HS-5 (cell line): ENCODE data around the gene HSP90AA1.
"Not testable (repeated sequence)": the region's sequence is repeated elsewhere in the genome, so short reads cannot be mapped to it uniquely, and the experiment has no call there.

Experiments used
- DNase-seq: peaks from one replicate; pipeline ENCODE4 v3.0.0-alpha.2; 2012; ENCODE audit warnings: low read depth

Gene HSP90AA1

DNA sequence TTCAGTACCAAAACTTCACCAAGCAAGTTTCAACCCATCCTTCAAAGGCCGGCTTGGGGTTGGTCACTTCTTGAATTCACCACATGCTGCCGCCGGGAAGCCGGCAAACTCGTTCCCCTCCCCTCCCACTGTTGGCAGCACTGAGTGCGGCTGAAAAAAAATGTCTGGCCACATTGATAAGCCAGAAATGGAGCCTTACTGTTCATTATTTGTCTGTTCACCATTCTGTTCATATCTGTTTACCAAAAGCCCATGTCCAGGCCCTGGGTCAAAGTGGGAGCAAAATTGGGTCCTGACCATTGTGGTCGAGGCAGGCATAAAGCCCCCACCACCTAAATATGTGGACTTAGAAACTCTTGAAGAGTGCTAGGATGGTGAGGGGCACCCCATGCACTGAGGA is 7.3 kb upstream of the HSP90AA1 start:
- DNase-seq, result no peak

DNA sequence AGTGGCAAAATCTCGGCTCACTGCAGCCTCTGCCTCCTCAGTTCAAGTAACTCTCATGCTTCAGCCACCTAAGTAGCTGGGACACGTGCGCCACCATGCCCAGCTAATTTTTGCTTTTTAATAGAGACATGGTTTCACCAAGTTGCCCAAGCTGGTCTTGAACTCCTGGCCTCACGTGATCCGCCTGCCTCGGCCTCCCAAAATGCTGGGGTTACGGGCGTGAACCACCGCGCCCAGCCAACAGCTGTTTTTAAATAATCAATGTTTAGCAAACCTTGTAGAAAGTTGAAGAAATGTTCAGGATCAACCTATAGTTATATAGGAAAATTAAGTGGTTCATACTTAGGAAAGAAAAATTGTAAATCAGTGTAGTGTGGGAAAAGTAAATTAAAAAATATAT is 6.0 kb upstream of the HSP90AA1 start:
- DNase-seq, result no peak

- DNase-seq, result no peak
These were observed 3.9 kb upstream of the HSP90AA1 start for GRCh38 chr14:102090713-102091112.

- no peak for DNase-seq
These were observed 2.9 kb upstream of the HSP90AA1 start for GRCh38 chr14:102089621-102090343.

DNA sequence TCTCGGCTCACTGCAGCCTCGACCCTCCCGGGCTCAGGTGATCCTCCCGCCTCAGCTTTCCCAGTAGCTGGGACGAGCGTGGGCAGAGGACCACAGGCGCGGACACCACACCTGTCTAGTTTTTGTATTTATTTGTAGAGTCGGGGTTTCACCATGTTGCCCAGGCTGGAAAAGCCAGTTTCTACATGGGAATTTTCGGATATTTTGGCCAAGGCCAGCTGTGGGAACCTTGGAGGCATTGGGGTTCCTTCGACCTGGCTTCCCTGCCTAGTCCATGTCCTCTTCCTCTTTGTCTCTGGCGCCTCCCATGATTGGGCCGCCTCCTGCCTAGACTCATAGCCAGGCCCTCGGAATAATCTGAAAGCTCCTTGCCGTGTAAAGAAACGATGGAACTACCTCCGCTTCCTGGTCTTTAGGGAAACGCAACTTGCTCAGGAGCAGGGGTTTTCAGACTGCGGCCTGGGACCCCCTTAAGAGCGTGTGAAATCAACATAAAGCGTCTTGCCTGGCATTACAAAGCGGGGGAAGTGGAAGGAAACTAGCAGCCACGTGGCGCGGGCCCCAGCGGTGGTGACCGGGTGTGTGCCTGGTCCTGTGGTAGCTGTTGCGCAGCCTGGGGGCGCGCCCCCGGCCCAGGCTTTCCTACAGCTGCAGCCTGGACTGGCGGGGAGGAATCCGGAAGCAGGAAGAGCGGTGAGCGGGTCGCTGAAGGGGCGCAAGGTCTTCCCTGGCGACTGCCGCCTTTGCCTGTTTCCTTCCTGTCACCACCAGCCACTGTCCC is 1.4 kb upstream of the HSP90AA1 start:
- DNase-seq, result no peak

DNA sequence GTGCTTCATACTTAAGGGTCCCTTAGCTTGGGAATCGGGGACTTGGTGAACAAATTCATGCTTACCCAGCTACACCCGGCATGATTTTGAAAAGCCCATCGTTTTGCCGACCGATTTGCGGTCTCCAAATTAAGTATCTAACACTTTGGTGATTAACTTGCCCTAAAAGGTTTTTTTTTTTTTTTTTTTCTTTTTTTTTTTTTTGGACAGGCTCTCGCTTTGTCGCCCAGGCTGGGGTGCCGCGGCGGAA is 843 bp upstream of the HSP90AA1 start:
- no peak for DNase-seq

GRCh38 chr14:102086709-102086971 is 204 bp downstream of the HSP90AA1 start:
- DNase-seq, result no peak

DNA sequence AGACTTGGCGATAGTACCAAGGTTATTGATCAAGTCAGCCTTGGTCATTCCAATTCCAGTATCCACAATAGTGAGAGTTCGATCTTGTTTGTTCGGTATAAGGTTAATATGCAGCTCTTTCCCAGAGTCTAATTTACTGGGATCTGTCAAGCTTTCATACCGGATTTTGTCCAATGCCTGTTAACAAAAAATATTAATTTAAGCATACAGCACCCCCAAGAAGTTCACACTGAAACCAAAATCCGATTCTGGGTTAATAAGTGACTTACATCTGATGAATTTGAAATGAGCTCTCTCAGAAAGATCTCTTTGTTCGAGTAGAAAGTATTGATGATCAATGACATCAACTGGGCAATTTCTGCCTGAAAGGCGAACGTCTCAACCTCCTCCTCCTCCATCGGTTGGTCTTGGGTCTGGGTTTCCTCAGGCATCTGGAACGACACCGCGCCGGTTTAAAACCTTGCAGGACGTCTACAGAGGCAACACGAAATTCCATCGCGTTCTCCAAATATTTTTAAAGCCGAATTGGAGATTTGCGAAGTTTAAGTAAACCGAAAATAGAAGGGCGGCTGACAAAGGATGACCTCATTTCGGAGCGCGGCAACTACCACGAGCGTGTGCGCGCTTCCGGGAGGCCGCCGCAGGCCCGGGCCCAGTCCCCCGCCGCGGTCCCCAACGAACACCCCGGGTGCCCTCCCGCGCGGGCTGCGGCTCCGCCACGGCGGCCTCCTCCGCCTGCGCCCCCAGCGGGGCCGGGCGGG is 716 bp downstream of the HSP90AA1 start:
- no peak for DNase-seq

DNA sequence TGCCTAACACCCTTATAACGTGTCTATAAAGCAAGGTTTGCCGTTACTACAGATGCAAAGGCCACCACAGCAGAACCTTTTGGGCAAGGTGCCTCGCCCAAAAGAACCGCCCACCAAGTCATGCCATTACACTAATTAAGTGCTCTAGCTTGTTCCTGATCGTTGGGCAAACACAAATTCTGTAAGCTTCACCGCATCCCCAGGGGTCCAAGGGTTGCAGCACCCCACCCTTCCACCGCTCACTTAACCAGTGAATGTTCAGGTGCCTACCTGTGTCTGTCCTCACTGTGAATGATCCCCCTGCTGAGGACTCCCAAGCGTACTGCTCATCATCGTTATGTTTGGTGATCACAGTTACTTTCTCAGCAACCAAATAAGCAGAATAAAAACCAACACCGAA is 1.4 kb downstream of the HSP90AA1 start:
- no peak for DNase-seq

DNA sequence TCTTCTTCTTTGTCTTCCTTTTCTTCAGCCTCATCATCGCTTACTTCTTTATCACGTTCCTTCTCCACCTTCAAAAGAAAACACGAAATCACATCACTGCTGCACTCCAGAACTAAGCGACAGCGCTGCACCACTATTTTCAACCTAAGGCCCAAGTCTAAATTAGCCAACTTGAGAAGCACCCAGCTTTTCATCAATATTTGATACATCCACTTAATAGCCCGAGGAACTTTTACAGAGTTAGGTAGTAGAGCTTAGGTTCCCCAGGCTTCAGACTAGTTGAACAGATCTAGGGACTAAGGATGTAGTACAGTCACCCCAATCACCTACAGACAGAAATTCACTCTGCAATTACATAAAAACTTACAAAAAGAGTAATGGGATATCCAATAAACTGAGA is 1.9 kb downstream of the HSP90AA1 start:
- DNase-seq, result no peak

GRCh38 chr14:102084522-102084921 is 2.3 kb downstream of the HSP90AA1 start:
- not testable (repeated sequence) for DNase-seq

DNA sequence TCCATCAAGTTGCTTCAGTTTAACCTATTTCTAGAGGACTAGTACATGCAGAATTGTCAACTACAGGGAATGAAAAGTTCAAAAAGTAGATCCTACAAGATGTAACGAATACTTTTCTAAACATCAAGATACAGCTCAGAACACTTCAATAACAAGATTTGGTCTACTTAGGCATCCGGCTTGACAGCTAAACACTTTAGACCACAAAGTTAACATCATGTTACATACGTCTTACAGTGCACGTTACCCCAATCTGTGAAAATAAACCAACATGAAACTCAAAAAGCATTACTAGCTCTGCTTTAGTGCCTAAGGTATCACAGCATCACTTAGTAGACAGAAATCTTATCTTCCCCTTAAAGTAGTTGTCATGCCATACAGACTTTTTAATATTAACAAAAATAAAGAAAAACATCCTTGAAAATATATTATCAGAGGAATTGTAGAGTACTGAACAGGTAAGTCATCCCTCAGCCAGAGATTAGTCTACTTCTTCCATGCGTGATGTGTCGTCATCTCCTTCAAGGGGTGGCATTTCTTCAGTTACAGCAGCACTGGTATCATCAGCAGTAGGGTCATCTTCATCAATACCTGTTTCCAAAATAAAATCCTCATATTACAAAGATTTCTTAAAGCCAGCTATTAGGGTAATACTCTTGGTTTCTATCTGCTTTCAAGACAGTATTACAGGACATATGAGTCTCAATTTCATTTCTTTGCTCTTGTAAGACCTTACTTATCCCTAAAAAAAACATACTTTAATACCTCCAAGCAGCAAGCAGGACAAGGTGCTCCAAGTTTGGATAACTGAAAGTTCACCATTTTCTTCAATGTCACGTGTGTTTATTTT is 5.4 kb downstream of the HSP90AA1 start:
- DNase-seq, result no peak

DNA sequence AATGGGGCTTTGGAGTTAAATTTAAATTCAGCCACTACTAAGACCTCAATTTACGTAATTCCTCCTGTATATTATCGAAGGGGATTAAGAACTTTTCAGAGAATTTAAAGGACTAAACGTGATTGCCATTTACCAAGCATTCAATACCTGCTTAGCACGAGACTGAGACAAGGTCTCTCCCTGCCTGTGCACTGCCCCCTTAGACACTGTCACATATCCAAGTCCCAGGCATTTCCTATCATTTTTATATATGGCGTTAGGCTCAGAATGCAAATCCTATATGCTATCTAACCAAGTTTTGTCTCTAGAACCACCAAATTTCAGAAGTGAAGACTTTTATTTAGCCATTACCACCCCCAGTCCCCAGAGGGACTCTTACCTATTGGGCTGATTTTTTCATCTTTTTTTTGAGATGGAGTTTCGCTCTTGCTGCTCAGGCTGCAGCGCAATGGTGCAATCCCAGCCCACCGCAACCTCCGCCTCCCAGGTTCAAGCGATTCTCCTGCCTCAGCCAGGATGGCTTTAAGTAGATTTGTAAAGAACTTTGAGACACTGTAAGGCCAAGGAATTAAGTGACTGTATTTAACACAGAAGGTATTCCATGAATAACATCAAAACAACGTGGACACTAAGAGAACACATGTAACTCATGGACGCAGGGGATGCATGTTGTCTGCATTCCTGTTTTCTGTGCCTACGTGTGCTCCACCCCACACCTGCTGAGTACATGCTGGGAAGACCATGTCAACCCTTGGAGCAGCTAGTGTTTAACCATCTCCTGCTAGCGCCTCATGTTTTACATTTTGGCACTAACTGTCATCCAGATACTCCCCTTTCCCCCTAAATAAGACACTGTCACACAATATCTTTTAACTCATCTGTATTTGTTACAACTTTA is 6.4 kb downstream of the HSP90AA1 start:
- DNase-seq, result no peak

DNA sequence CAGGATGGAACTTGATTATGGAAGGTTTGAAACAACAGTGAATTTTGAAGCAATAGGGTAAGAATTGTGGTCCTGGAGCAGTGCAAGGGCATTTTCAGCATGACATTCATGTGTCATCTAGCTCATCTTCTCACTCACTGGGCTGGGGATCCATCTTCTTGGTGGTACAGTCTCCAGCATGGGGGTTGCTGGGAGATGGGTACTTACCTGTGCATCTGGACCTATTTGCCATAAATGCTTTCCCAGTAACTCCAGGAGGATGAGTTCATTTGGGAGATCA is 7.2 kb downstream of the HSP90AA1 start:
- DNase-seq, result no peak

DNA sequence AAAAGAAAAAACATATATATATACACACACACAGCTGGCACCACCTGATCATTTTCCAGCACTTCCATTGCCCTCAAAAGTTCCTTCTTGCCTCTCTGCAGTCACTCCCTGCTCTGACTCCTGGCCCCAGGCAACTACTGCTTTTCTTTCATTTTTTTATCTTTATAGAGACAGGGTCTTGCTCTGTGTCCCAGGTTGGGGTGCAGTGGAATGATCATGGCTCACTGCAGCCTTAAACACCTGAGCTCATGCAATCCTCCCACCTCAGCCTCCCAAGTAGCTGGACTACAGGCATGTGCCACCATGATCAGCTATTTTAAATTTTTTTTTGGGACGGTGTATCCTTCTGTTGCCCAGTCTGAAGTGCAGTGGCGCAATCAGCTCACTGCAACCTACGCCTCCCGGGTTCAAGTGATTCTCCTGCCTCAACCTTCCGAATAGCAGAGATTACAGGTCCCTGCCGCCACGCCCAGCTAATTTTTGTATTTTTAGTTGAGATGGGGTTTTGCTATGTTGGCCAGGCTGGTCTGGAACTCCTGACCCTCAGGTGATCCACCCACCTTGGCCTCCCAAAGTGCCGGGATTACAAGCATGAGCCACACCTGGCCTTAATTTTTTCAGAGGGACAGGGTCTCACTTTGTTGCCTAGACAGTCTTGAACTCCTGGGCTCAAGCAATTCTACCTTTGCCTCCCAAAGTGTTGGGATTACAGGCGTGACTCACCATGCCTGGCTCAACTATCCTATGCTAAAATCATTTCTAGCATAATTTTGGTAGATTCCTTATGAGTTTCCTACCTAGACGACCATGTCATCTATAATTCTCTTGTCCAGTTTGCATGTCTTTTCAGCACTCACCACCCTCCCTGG is 7.8 kb downstream of the HSP90AA1 start:
- DNase-seq, result no peak

DNA sequence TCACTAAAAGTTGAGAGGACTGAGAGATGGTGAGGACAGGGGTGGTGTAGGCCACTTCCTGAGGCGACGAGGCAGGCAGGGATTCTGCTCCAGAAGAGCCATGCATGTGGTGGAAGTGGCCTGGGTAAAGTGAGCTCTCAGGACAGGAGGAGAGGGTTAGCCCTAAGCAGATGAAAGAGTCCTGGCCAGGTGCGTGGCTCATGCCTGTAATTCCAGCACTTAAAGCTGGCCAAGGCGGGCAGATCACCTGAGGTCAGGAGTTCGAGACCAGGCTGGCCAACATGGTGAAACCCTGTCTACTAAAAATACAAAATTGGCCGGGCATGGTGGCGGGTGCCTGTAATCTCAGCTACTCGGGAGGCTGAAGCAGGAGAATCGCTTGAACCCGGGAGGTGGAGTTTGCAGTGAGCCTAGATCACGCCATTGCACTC is 8.5 kb downstream of the HSP90AA1 start:
- DNase-seq, result not testable (repeated sequence)

- DNase-seq, result no peak
These were observed 9.5 kb downstream of the HSP90AA1 start for GRCh38 chr14:102077382-102077709.

- no peak for DNase-seq
These were observed 11.7 kb downstream of the HSP90AA1 start for GRCh38 chr14:102075155-102075554.

DNA sequence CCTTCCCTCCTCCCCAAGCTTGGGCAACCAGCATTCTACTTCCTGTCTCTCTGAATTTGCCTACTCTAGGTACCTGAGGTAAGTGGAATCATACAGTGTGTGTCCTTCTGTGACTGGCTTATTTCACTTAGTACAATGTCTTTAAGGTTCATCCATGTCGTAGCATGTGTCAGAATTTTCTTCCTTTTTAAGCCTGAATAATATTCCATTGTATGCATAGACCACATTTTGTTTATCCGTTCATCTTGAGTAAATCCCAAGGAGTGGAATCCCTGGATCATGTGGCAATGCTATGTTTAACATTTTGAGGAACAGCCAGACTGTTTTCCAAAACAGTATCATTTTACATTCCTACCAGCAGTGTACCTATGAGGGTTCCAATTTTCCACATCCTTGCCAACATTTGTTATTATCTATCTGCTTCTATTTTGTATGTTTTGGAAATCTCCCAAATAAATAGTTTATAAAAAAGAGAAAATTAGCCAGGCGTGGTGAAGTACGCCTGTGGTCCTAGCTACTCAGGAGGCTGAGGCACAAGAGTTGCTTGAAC is 12.4 kb downstream of the HSP90AA1 start:
- DNase-seq, result no peak

- no peak for DNase-seq
These were observed 15.4 kb downstream of the HSP90AA1 start for GRCh38 chr14:102071283-102071998.
